Central memory CD4-positive, alpha-beta T cell (primary cell): ENCODE data around the gene IREB2.

Experiments used
- DNase-seq: peaks from one replicate; pipeline ENCODE4 v3.0.0; 2022

IREB2 gene

DNA sequence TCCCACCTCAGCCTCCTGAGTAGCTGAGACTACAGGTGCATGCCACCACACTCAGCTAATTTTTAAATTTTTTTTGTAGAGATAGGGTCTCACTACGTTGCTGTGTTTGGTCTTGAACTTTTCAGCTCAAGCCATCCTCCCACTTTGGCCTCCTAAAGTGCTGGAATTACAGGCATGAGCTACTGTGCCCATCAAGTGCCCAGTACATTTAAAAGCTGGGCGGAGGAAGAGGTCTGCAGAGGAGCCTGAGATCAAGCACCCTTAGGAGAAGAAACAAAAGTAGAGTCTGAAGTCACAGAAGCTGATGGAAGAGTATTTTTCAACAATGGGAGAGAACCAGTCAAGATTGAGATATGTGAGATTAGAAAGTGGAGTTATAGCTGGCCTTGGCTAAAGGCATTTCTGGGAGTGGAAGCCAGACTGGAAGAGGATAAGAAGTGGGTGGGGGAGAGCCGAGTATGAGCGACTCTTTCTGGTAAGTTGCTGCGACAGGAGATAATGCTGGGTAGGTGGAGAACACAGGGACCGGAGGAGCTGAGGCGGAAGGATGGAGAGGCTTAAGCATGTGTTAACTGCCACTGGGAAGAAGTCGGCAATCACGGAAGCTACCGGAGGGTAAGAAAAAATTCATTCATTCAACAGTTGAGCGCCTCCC, 782 bp upstream of the IREB2 start:
- DNase-seq: no peak

DNA sequence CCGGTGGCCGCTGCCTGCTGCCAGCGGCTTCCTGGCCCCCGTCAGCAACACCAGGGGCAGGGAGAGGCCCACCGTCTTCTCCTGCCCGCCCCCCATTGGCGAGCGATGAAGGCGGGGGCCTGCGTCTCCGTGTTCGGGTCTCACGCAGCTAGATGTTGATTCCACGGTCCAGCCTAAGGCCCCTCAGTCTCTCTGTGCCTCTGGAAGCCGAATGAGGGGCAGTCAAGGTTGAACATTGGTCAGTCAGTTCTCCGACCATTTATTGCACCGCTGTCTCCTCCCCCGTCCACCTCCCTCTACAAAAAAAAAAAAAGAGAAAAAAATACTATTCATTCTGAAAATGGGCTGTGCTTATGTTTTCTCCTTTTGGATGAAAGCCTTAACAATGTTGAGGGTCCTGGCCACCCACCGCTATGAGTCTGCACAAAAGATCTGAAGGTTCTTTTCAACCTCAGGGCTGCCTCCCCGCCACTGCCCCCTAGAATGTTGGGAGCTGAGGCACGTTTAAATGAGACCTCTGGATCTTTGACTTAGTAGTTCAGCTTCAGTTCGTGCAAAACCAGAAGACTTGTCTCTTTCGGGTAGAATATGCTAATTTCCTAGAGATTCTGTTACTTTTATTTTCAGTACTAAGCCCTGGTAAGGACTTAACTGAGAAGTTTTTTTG, 736 bp downstream of the IREB2 start:
- peak; percentile 8 for DNase-seq

DNA sequence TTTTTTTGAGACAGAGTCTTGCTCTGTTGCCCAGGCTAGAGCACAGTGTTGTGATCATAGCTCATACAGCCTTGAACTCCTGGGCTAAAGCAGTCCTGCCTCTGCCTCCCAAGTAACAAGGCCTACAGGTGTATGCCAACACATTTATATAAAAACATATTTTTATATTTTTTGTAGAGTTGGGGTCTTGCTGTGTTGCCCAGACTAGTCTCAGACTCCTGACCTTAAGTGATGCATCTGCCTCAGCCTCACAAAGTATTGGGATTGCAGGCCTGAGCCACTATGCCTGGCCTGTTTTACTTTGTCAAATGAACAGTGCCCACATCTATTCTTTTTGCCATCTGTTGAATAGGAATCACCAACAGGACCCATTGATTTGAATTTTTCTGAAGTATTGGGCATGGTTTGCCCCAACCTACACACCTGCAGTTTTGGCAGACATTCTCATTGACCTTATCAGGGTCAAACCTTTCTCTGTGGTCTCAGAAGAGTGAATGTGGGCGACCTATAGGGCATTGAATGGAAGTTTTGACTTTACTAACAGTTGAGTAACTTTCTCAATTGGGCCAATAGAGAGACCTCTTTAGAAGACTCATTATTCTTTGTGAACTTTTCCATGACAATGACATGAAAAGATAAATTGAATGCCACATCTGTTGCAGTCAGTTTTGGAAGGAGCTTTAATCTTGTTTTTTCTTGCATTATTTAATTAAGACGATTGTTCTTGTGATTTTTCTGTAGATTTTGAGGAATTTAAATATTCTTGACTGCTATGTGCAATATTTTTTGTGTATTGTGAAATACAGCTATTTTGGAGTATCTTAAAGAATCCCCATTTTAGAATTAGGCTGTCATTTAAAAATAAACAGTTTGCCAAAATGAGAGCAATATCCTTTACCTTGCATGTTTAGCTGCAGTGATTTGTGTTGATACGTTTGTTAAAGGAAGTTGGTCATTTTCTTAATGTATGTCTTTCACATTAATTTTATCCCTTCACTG, 2.7 kb downstream of the IREB2 start:
- no peak for DNase-seq

DNA sequence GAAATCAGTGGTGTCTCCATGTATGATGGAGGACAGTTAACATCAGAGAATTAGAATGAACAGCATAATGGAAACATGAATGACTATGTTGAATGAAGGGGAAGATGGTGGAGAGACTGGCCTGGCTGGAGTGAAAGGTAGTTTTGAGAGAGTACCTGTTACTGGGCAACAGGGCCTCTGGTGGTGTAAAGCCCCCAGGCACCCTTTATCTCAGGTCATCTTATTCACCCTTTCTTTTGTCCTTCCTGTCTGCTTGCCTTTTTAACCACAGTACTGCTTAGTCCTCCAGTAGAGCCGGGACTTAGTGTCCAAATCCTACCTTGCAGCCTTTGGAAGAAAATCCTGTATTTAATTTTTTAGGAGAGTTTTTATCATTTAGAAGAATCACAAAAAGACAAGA, 6.2 kb downstream of the IREB2 start:
- no peak for DNase-seq

DNA sequence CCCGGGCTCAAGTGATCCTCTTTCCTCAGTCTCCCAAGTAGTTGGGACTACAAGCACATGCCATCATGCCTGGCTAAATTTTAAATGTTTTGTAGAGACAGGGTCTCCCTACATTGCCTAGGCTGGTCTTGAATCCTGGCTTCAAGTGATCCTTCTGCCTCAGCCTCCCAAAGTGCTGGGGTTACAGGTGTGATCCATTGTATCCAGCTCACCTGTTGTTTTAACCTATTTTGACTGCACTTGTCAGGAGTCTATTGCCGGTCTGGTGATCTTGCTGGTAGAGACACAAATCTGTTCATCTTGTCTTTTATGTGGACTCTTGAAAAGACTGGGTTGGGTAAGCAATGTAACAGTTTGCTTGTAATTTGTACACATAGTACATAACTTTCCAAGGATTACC, 7.9 kb downstream of the IREB2 start:
- DNase-seq: no peak

DNA sequence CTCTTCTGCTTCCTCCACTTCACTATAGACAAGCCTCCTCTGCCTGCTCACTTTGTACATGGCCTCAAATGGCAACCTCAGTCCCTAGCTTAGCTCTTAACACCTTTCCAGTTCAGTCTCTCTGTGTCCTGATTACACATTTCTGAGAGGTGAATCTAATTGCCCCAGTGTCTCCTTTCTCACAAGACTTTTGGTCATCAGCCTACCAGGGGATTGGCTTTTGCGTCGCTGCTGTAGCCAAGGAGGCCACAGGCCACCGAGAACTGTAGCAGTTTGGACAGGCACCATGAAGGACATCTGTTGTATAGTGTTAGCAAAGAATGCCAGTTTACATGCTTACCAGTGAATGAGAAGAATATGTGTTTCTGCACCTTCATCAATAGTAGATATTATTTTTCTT, 8.5 kb downstream of the IREB2 start:
- no peak for DNase-seq

DNA sequence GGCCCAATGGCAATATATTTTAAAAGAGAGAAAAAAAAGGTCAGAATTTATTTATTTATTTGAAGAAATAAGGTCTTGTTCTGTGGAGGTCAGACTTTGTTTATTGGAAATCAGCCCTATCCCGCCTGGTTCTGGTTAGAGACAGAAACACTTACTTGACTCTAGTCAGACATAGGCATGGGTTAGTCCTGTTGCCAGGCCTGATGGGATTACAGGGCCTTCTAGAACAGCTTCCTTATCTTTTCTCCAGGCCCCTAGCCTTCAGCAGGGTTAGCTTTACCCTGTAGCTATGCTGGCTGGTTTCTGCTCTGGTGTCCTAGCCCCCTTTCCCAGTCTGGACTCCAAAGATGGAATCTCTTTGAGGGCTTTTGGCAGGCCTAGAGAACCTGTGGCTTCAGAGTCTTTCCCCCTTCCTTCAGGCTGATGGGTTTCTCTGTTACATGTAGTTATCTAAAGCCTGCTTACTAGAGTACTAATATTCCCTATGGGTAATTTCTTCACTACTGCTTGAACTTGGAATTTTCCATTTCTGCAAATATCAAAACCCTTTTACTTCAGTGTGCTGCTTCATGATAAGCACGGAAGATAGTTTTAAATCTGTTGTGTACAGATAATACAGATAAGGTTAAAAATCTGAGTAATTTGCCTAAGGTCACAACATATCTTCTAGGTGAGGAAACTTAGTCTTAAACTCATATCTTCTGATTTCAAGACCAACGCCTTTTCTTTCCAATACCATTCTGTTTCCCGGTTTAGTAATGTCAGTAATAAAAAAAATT, 10.6 kb downstream of the IREB2 start:
- DNase-seq: no peak

DNA sequence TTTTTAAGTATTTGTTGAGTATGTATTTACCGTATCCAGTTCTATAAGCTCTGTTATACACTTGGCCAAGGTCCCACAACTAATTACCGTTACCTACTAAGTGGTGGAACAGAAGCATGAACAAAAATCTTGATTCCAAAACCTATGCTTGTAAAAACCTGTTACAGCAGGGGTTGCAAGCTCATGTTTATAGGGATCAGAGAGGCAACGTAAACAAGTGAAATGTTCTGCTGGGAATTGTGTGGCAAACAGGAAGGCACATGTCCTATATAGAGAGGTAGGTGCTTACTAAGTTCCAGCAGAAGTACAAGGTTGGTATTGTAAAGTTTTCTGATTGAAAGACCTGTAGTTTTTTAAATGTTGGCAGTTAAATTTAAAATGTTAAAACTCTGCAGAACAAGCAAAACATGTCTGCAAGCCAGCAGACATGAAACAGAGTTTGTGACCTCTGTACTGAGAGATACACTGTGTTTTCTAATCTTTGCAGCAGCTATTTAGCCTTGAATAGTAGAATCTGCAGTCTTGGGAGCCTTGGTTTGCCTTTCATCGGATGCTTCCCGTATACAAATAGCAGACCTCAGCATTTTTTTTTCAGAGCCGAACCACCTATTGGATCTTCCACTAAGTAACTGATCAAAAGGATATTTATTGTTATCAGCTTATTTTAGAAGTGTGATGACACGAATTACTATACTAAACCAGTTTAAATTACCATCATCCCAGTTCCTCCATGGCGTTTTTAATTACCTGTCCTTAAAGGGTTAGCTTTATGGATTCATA, 11.4 kb downstream of the IREB2 start:
- DNase-seq: no peak

DNA sequence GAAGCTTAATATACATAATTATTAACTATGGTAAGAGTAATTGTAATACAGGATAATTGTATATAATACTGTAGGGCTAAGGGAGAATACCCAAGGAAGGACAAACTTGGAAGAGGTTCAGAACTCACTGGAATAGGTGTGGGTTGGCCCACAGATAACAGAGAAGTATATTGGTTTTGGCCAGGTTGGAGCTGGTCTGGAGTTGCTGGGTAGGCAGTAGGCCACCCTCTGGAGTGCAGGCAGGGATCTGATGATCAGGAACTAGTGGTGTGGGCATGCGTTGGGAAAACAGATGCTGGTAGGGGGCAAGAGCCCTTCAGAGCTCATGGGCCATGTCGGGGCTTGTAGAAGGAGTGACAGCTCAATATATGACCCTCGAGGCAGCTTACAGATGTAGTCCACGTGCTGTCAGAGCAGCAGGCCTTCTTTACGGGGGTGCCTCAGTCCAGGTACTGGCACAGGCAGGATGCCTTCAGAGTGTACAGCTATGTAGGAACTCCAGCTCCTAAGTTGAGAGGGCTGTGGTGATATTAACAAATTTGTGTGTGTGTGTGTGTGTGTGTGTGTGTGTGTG, 12.4 kb downstream of the IREB2 start:
- no peak for DNase-seq

DNA sequence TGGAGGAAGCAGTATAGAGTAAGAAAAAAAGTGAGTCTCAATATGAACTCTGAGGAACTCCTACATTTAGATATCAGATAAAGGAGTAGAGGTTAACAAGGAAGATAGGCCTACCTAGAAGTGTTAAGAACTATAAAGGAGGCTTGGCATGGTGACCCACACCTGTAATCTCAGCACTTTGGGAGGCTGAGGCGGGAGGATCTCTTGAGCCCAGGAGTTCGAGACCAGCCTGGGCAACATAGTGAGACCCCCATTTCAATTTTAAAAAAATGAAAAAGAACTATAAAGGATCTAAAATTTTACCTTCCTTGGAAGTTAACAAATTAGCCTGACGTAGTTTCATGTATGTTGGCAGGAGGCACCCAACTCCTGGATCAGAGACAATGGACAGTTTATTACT, 14.5 kb downstream of the IREB2 start:
- no peak for DNase-seq

DNA sequence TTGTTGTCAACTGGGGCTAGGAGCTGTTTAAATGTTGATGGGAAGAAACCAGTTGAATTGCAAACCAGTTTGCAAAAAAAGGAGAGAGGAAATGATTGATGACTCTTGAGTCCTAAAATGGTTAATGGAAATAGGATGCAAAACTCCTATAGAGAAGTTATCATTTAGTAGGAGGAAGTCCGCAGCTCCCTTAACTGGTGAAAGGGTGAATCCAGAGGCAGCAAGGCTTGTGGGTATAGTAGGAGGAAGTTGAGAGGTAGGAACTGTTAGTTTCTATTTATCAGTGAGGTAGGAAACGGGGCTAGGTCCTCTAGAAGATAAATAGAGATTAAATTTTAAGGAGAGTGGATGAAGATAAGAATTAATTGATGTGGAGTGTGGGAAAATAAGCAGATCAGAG, 15.4 kb downstream of the IREB2 start:
- DNase-seq: no peak

DNA sequence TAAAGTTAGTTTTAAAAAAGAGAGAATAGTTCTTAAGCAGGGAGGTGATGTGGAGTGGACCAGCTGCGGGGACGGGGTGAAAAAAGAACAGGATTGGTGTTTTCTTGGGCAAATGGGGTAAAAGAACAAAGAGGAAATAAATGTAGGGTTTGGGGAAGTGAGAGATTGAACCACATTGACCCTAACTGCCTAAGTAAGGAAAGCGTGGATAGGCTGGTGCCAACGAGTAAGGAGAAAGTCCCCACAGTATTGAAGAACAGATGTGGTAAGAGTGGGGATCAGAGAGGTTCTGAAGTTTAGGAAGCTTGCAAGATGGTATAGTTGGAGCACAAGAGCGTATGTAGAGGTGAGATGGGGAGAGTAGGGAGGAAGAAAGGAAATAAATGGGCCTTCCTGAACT, 17.0 kb downstream of the IREB2 start:
- no peak for DNase-seq

DNA sequence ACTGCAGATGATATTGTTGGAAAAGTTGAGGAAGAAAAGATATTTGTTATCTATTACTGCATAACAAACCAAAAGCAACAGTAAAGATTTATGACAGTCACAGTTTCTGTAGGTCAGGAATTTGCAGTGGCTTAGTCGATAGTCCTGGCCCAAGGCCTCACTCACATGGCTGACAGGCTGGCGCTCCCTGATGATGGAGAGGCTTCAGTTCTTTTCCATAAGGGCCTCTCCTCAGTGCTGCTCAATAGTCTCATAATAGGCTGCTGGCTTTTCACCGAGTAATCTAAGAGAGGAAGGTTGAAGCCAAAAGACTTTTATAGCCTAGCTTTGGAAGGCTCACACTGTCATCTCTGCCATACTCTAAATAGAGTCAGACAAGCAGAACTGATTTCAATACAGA, 17.7 kb downstream of the IREB2 start:
- no peak for DNase-seq

DNA sequence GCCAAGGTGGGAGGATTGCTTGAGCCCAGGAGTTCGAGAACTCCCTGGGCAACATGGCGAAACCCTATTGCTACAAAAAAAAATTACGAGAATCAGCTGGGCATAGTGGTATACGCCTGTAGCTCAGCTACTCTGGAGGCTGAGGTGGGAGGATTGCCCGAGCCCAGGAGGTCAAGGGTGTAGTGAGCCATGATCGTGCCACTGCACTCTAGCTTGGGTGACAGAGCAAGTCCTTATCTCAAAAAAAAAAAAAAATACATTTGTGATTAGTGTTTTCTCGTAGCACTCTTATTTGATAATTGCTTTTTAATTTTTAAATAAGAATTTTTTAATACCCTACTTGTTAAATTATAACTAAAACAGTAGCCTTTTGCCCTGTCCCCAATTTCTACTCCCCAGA, 18.4 kb downstream of the IREB2 start:
- no peak for DNase-seq

DNA sequence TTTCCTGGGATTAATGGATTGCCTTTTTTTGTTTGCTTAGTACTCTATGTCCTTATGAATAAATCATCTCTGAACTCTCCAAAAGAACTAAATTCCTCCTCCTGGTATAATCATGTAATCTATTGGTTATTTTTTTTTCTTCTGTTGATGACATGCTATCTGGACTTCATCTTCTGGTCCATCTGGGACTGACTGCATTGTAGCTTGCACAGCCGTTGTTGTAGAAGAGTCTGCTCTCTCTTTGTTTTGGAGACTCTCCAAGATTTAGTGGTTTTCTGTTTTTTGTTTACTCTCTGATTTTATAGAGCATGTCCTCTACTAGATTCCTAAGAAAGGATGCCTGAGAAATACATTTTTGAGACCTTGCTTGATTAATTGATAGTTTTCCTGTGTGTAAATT, 19.1 kb downstream of the IREB2 start:
- DNase-seq: no peak

DNA sequence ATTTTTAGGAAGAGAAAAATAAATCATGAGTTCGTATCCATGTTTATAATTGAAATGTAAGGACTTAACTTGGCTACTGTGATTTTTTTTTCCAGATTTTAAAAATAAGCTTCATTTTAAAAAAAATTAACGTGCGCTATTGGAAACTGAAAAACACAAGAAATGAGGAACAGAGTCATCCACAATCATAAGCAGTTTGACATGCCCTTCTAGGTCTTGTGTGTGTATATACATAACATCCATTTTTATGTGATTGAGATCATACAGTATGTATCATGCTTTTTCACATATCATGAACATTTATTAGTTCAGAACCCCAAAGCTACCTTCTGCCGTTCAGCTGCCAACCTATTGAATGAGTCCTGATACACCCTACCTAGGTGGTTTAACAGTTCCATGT, 22.7 kb downstream of the IREB2 start:
- DNase-seq: no peak

DNA sequence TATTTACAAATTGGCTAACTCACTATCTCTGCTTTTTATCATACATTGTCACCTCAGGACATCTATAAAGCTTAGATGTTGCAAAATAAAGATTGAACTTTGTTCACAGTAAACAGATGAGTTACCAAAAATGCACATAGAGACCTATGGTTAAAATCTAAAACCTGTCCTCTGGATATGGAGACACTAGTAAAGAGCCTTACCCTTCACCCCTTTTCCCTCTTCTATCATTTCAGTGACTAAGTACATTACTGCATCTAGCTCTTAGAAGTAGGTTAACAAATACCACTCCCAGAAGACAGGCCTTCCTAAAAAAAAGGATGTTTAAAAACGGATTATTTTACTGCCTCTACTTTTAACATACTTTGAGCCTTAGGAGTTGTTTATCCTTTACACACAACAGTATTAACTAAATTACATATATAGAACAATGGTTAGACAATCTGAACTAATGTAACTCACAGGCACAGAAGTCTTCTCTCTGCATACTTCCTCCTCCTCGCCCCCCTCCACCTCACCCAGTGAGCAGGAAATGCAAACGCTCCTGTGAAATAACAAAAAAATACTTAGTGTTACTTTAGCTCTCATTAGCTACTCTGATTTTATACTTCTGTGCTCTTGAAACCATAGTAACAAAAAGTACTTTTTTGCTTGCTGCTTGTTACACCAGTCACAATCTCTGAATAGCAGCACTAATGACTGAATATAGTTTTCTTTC, 23.3 kb downstream of the IREB2 start:
- DNase-seq: peak; percentile 18

DNA sequence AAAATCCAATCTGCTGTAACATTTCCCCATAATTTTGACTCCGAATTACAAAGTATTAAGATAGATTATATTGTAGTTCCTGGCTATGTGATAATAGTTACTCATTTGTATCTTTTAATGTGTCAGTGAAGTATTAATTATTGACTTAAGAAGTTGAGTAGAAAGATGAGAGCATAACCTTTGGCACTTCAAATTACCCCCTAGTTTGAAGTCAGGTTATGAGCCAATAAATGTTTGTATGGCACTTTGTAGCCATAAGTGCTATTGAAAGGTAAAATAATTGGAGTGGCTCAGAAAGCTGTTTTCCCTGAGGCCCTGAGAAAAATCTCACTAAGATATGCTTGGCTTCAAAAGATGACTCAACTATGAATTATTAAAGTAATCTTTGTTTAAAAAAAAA, 31.0 kb downstream of the IREB2 start:
- no peak for DNase-seq

DNA sequence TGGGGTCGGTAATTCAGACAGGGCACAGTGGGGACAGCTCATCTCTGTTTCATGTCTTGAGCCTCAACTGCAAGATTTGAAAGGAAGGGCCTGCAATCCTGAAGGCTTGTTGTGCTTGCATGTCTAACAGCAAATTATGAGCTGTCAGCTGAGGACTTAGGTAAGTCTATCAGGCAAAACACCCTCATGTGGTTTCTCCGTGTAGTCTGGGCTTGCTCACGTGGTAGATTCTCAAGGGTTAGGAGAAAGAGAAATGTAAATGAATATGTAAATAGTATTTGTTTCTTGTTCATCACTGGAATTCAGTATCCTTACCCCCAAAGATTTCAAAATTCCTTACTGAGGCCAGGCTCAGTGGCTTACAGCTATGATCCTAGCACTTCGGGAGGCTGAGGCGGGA, 39.3 kb downstream of the IREB2 start:
- DNase-seq: no peak

DNA sequence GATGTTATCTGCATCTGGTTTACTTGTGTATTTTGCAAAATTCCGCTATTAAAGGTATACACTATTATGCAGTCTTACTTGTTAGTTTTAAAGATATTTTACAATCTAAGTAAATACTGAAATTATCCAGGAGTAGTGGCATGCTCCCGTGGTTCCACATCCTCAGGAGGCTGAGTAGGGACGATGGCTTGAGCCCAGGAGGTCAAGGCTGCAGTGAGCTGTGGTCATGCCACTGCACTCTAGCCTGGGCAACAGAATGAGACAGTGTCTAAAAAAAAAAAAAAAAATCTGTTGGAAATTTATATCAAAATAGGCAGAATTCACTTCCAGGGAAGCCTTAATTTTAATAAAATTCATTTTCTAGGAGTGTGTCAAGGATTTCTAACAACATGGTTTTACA, 41.6 kb downstream of the IREB2 start:
- DNase-seq: no peak

DNA sequence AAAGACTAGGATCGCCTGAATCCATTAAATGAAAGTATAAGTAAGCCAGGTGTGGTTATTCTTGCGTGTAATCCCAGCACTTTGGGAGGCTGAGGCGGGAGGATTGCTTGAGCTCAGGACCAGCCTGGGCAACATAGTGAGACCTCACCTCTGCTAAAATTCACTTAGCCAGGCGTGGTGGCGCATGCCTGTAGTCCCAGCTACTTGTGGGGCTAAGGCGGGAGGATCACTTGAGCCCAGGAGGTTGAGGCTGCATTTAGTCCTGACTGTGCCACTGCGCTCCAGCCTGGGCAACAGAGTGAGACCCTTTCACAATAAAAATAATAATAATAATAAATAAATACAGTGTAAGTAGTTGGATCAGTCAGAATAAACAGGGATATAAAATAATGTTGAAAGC, 43.9 kb downstream of the IREB2 start:
- DNase-seq: no peak
